ENCODE measurements around the gene MRPL48. TPM values are rescaled to one million over a fixed set of nuclear protein-coding genes. Genes with fewer than 3 reads are reported as not detected.

Gene MRPL48
- total RNA-seq, 2 donors from 2014 or later = 44.4 to 49.8 TPM

- no peaks in the 10 kb centered on the region for H3K9me3 ChIP-seq
- no peaks in the 10 kb centered on the region for H3K36me3 ChIP-seq
- no peak for DNase-seq
- H3K4me3 ChIP-seq = no peak overlapping the region
- no peaks in the 10 kb centered on the region for H3K27me3 ChIP-seq
- intact Hi-C loops (cut with DNase I) = no loop called here
- no peaks in the 10 kb centered on the region for H3K4me1 ChIP-seq
- no peak overlapping the region for H3K9ac ChIP-seq (ENCODE audit: low read depth in 2 of 2, low read length in 2 of 2)
- TF ChIP-seq CTCF (IDR thresholded peaks at IDR 0.05) = no peak
- no peak overlapping the region for H3K27ac ChIP-seq
Measured at GRCh38 chr11:73812234-73812633, 24.6 kb downstream of the MRPL48 start.

- TF ChIP-seq CTCF (IDR thresholded peaks at IDR 0.05) = no peak
- no peaks in the 10 kb centered on the region for H3K9me3 ChIP-seq
- H3K4me3 ChIP-seq = no peak overlapping the region
- no peak overlapping the region for H3K9ac ChIP-seq (ENCODE audit: low read depth in 2 of 2, low read length in 2 of 2)
- no peak overlapping the region for H3K27ac ChIP-seq
- no peaks in the 10 kb centered on the region for H3K36me3 ChIP-seq
- H3K4me1 ChIP-seq = no peaks in the 10 kb centered on the region
- H3K27me3 ChIP-seq = no peaks in the 10 kb centered on the region
- intact Hi-C loops (cut with DNase I) = no loop called here
- no peak for DNase-seq
Measured at GRCh38 chr11:73814812-73815211, 27.1 kb downstream of the MRPL48 start.

GRCh38 chr11:73818846-73819245 lies 31.2 kb downstream of the MRPL48 start:
- Histone ChIP-seq H3K4me3 (no peak overlapping the region), H3K9ac (ENCODE audit: low read depth in 2 of 2, low read length in 2 of 2) (no peak overlapping the region), H3K27me3 (no peaks in the 10 kb centered on the region), H3K36me3 (no peaks in the 10 kb centered on the region), H3K9me3 (no peaks in the 10 kb centered on the region), H3K4me1 (no peaks in the 10 kb centered on the region), H3K27ac (no peak overlapping the region)
- no peak for TF ChIP-seq CTCF (IDR thresholded peaks at IDR 0.05)
- no peak for DNase-seq
- intact Hi-C loops (cut with DNase I) = no loop called here

GRCh38 chr11:73830261-73830660 lies 42.6 kb downstream of the MRPL48 start:
- Histone ChIP-seq H3K27ac (no peak overlapping the region), H3K27me3 (no peaks in the 10 kb centered on the region), H3K4me1 (no peaks in the 10 kb centered on the region), H3K9me3 (no peaks in the 10 kb centered on the region), H3K9ac (ENCODE audit: low read depth in 2 of 2, low read length in 2 of 2) (no peak overlapping the region), H3K36me3 (no peaks in the 10 kb centered on the region), H3K4me3 (no peak overlapping the region)
- TF ChIP-seq CTCF (IDR thresholded peaks at IDR 0.05) = no peak
- intact Hi-C loops (cut with DNase I) = no loop called here
- no peak for DNase-seq

- no peaks in the 10 kb centered on the region for H3K27me3 ChIP-seq
- H3K4me3 ChIP-seq = no peak overlapping the region
- no peak for TF ChIP-seq CTCF (IDR thresholded peaks at IDR 0.05)
- no peaks in the 10 kb centered on the region for H3K36me3 ChIP-seq
- H3K9me3 ChIP-seq = no peaks in the 10 kb centered on the region
- H3K27ac ChIP-seq = no peak overlapping the region
- DNase-seq = no peak
- no peak overlapping the region for H3K9ac ChIP-seq (ENCODE audit: low read depth in 2 of 2, low read length in 2 of 2)
- no peaks in the 10 kb centered on the region for H3K4me1 ChIP-seq
- intact Hi-C loops (cut with DNase I) = no loop called here
Measured at GRCh38 chr11:73833067-73833466, 45.4 kb downstream of the MRPL48 start.
